H9 (cell line): ENCODE data around the gene AGBL3. TPM values are rescaled to one million over a fixed set of nuclear protein-coding genes. Genes with fewer than 3 reads are reported as not detected.

Experiments used
- DNase-seq: peaks from one replicate; pipeline ENCODE4 v3.0.0-alpha.2; 2017
- H2AFZ ChIP-seq: one replicate; pipeline ENCODE4 v1.6.1; 2013; ENCODE audit warnings: mild to moderate bottlenecking, low read length, control low read depth, moderate library complexity
- H2AK5ac ChIP-seq: 2 replicates; pipeline ENCODE4 v1.6.1; 2013; ENCODE audit warnings: low read length, control low read depth, mixed read lengths; ENCODE audit not compliant: insufficient read length
- H2BK120ac ChIP-seq: one replicate; pipeline ENCODE4 v1.6.1; 2013; ENCODE audit warnings: low read depth, mild to moderate bottlenecking, low read length, control low read depth, inconsistent platforms; ENCODE audit not compliant: poor library complexity, severe bottlenecking
- H2BK12ac ChIP-seq: 2 replicates; pipeline ENCODE4 v1.6.1; 2013; ENCODE audit warnings: low read length, control low read depth, mixed read lengths, low read depth; ENCODE audit not compliant: insufficient read length
- H2BK15ac ChIP-seq: 2 replicates; pipeline ENCODE4 v1.6.1; 2013; ENCODE audit warnings: low read depth, low read length, control low read depth
- H2BK20ac ChIP-seq: one replicate; pipeline ENCODE4 v1.6.1; 2013; ENCODE audit warnings: low read depth, mild to moderate bottlenecking, low read length, control low read depth, inconsistent platforms; ENCODE audit not compliant: poor library complexity, severe bottlenecking
- H2BK5ac ChIP-seq: 2 replicates; pipeline ENCODE4 v1.6.1; 2013; ENCODE audit warnings: low read length, control low read depth, mixed read lengths; ENCODE audit not compliant: insufficient read length
- H3K14ac ChIP-seq: 2 replicates; pipeline ENCODE4 v1.6.1; 2013; ENCODE audit warnings: low read length, control low read depth; ENCODE audit not compliant: insufficient read depth
- H3K18ac ChIP-seq: 2 replicates; pipeline ENCODE4 v1.6.1; 2013; ENCODE audit warnings: low read depth, mild to moderate bottlenecking, mixed read lengths, low read length, control low read depth; ENCODE audit not compliant: insufficient read length
- H3K23ac ChIP-seq: 2 replicates; pipeline ENCODE4 v1.6.1; 2013; ENCODE audit warnings: low read length, control low read depth, mixed read lengths, low read depth; ENCODE audit not compliant: insufficient read length
- H3K23me2 ChIP-seq: 2 replicates; pipeline ENCODE4 v1.6.1; 2013; ENCODE audit warnings: low read depth, mild to moderate bottlenecking, mixed read lengths, low read length, control low read depth; ENCODE audit not compliant: insufficient read length, poor library complexity, severe bottlenecking
- H3K27ac ChIP-seq: 2 replicates; pipeline ENCODE4 v1.5.1; 2013; ENCODE audit warnings: low read length, control low read depth, mixed read lengths, low read depth; ENCODE audit not compliant: insufficient read length
- H3K27me3 ChIP-seq: 2 replicates; pipeline ENCODE4 v1.6.1; 2013; ENCODE audit warnings: low read length, control low read depth, inconsistent platforms; ENCODE audit not compliant: insufficient read depth
- H3K4ac ChIP-seq: 2 replicates; pipeline ENCODE4 v1.6.1; 2013; ENCODE audit warnings: low read depth, mild to moderate bottlenecking, control low read depth, inconsistent platforms, low read length, moderate library complexity
- H3K4me1 ChIP-seq: 2 replicates; pipeline ENCODE4 v1.6.1; 2013; ENCODE audit warnings: low read length, control low read depth, inconsistent platforms; ENCODE audit not compliant: insufficient read depth
- H3K4me2 ChIP-seq: 2 replicates; pipeline ENCODE4 v1.6.1; 2013; ENCODE audit warnings: low read length, control low read depth, mixed read lengths; ENCODE audit not compliant: insufficient read length, insufficient read depth
- H3K56ac ChIP-seq: 2 replicates; pipeline ENCODE4 v1.6.1; 2013; ENCODE audit warnings: low read depth, mild to moderate bottlenecking, mixed read lengths, low read length, control low read depth; ENCODE audit not compliant: insufficient read length
- H3K79me1 ChIP-seq: 2 replicates; pipeline ENCODE4 v1.6.1; 2013; ENCODE audit warnings: low read depth, mild to moderate bottlenecking, moderate library complexity, low read length, control low read depth, inconsistent platforms; ENCODE audit not compliant: insufficient read depth, poor library complexity, severe bottlenecking
- H3K79me2 ChIP-seq: 2 replicates; pipeline ENCODE4 v1.6.1; 2013; ENCODE audit warnings: low read length, control low read depth, inconsistent platforms; ENCODE audit not compliant: insufficient read depth
- H3K9ac ChIP-seq: 2 replicates; pipeline ENCODE4 v1.6.1; 2013; ENCODE audit warnings: low read length, control low read depth, mixed read lengths; ENCODE audit not compliant: insufficient read length; ENCODE audit errors: extremely low read depth
- H3K9me3 ChIP-seq: one replicate; pipeline ENCODE4 v1.6.1; 2013; ENCODE audit warnings: low read depth, low read length, inconsistent platforms; ENCODE audit not compliant: control insufficient read depth
- H3T11ph ChIP-seq: one replicate; pipeline ENCODE4 v1.6.1; 2013; ENCODE audit warnings: mild to moderate bottlenecking, low read length, control low read depth, inconsistent platforms
- H4K20me1 ChIP-seq: one replicate; pipeline ENCODE4 v1.6.1; 2013; ENCODE audit not compliant: control insufficient read depth, insufficient read length, insufficient read depth
- H4K5ac ChIP-seq: 2 replicates; pipeline ENCODE4 v1.6.1; 2013; ENCODE audit warnings: low read depth, mild to moderate bottlenecking, mixed read lengths, low read length, control low read depth; ENCODE audit not compliant: insufficient read length
- H4K8ac ChIP-seq: replicated peaks from 2 replicates; pipeline ENCODE4 v1.6.1; 2013; ENCODE audit warnings: low read length, control low read depth, mixed read lengths, low read depth; ENCODE audit not compliant: insufficient read length
- H4K91ac ChIP-seq: 2 replicates; pipeline ENCODE4 v1.6.1; 2013; ENCODE audit warnings: low read depth, mild to moderate bottlenecking, moderate library complexity, mixed read lengths, low read length, control low read depth; ENCODE audit not compliant: insufficient read length
- H3K27ac Mint-ChIP-seq, 3 experiments: 2 replicates in 2 of 3; 3 replicates in 1 of 3; pipeline ENCODE4 v1.8.0; 2020 to 2021; ENCODE audit warnings: mixed read lengths in 3 of 3, mild to moderate bottlenecking in 1 of 3, moderate library complexity in 1 of 3
- H3K27me3 Mint-ChIP-seq: 2 replicates; pipeline ENCODE4 v1.8.0; 2021; ENCODE audit warnings: low read depth, mild to moderate bottlenecking, moderate library complexity, mixed read lengths
- H3K36me3 Mint-ChIP-seq, 3 experiments: 2 replicates in 2 of 3; 3 replicates in 1 of 3; pipeline ENCODE4 v1.8.0; 2020 to 2021; ENCODE audit warnings: low read depth in 3 of 3, mixed read lengths in 3 of 3; ENCODE audit not compliant: insufficient read depth in 1 of 3
- H3K4me1 Mint-ChIP-seq, 2 experiments: 2 replicates each; pipeline ENCODE4 v1.8.0; 2020; ENCODE audit warnings: mixed read lengths in 2 of 2
- H3K4me3 Mint-ChIP-seq, 2 experiments: 2 replicates in 1 of 2; 3 replicates in 1 of 2; pipeline ENCODE4 v1.8.0; 2020 to 2021; ENCODE audit warnings: mild to moderate bottlenecking in 2 of 2, mixed read lengths in 2 of 2, moderate library complexity in 1 of 2
- H3K9me3 Mint-ChIP-seq, 2 experiments: 2 replicates in 1 of 2; 3 replicates in 1 of 2; pipeline ENCODE4 v1.8.0; 2020; ENCODE audit warnings: mild to moderate bottlenecking in 2 of 2, mixed read lengths in 2 of 2, moderate library complexity in 1 of 2
- CTCF ChIP-seq: fragments of 200-600 bp; sonication (generic); conservative IDR thresholded peaks from 3 replicates; pipeline ENCODE4 v1.8.0; 2021; ENCODE audit warnings: antibody characterized with exemption, mild to moderate bottlenecking
- total RNA-seq: library from RNA; stranded (reverse); gene quantifications from 2 replicates; pipeline ENCODE4 v1.2.1, GENCODE V29; 2021

The AGBL3 gene
- total RNA-seq, 1 experiment from 2014 or later: 2.4 TPM

DNA sequence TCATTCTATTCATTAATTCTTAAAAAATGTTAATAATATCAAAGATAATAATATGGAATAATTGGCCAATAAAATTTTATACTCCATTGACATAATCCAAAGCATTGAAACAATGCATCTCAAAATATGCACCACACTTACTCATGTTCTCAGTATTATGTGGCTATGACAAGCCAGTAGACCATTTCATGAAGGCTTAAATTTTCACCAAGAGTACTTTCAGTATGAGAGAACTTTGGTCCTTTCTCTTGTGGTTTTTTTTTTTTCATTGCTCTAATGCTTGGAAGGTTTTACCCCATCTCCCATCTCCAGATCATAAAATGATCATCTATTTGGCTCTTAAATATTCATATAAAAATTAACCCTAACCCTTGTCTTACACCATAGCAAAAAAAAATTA is 116.1 kb downstream of the AGBL3 start:
- Histone ChIP-seq H4K8ac (no peak overlapping the region), H2BK15ac (no peak overlapping the region), H3T11ph (no peak overlapping the region), H3K9ac (no peak overlapping the region), H3K14ac (no peak overlapping the region), H3K18ac (no peak overlapping the region), H3K56ac (no peak overlapping the region), H2BK20ac (no peak overlapping the region), H3K23me2 (no peaks in the 10 kb centered on the region), H3K79me1 (no peaks in the 10 kb centered on the region), H3K4me1 (no peaks in the 10 kb centered on the region), H2BK5ac (no peak overlapping the region), H3K79me2 (no peaks in the 10 kb centered on the region), H3K4me2 (no peak overlapping the region), H2AK5ac (no peak overlapping the region), H3K27me3 (no peaks in the 10 kb centered on the region), H4K91ac (no peak overlapping the region), H3K23ac (no peak overlapping the region), H2BK120ac (no peak overlapping the region), H3K27ac (no peak overlapping the region), H4K20me1 (no peaks in the 10 kb centered on the region), H4K5ac (no peak overlapping the region), H3K9me3 (no peaks in the 10 kb centered on the region), H3K4ac (no peak overlapping the region), H2BK12ac (no peak overlapping the region), H2AFZ (no peak overlapping the region)
- H3K36me3 Mint-ChIP-seq: no peaks in the 10 kb centered on the region
- DNase-seq: no peak
- no peak overlapping the region for H3K4me3 Mint-ChIP-seq
- TF ChIP-seq CTCF: no peak
- H3K9me3 Mint-ChIP-seq: no peaks in the 10 kb centered on the region; a peak in 2 of 5 replicates
- H3K27ac Mint-ChIP-seq: no peak overlapping the region
- no peaks in the 10 kb centered on the region for H3K4me1 Mint-ChIP-seq
- H3K27me3 Mint-ChIP-seq: no peaks in the 10 kb centered on the region
